Coronary artery (tissue), 2 donors: ENCODE data around the gene FAM117B.

Experiments
- DNase-seq: peaks from one replicate; pipeline ENCODE4 v3.0.0-alpha.2; 2017; ENCODE audit warnings: low spot score
- H3K27ac ChIP-seq, 2 donors: fragments of 200-600 bp; sonication (generic); one replicate each; pipeline ENCODE4 v1.5.1; 2016 to 2019
- H3K4me3 ChIP-seq: fragments of 200-600 bp; sonication (generic); 2 replicates; pipeline ENCODE4 v1.5.1; 2016; ENCODE audit warnings: mild to moderate bottlenecking, moderate library complexity
- CTCF ChIP-seq: fragments of 200-600 bp; sonication (generic); IDR thresholded peaks from one replicate; pipeline ENCODE4 v1.5.1; 2019; ENCODE audit warnings: antibody characterized with exemption

FAM117B gene

DNA sequence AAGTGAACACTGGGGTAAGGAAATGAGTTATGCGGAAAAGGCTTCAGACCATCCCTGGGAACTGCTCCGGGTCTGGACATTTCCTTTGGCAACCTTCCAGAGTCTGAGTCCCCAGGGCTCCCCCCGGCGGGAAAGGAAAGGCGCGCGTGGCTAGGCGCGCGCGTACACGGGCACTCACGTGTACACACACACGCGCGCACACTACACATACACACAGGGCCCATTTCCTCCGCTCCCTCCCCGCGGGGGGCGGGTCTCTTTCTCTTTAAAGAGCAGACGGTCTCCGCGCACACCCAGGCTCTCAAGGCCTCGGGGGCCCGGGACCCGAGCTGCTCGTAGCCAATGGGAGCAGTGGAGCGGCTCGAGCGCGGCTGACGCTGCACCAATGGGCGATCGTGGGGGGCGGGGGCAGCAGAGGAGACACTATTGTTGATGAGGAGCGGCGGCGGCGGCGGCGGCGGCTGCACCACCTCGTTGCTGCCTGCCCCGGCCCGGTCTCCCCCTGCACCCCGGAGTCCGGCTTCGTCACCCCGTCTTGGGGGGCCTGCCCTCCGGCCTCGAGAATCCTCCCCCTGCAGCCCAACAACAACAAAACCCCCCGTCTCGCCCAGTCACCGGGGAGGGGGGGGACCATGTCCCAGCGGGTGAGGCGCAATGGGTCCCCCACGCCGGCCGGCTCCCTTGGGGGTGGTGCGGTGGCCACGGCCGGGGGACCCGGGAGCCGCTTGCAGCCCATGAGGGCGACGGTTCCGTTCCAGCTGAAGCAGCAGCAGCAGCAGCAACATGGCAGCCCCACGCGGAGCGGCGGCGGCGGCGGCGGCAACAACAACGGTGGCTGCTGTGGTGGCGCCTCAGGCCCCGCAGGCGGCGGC is at the start of gene FAM117B:
TSS of gene FAM117B (plus strand) at position 414 of the 872 bp plus-strand sequence. CDS start at position 633, 219 bp downstream.
- peak; percentile 99 for DNase-seq
- Histone ChIP-seq H3K4me3 (peak within 1 kb of the TSS; percentile 99), H3K27ac (peak within 1 kb of the TSS; percentile 94 to 97)
- no peak for TF ChIP-seq CTCF

GRCh38 chr2:202588647-202589581 is 45.9 kb upstream of the FAM117B start:
- Histone ChIP-seq H3K4me3 (peak overlapping the region; percentile 55), H3K27ac (no peak overlapping the region)
- no peak for DNase-seq
- peak; percentile 86 for TF ChIP-seq CTCF

- no peak for DNase-seq
- H3K4me3 ChIP-seq = no peak overlapping the region
- H3K27ac ChIP-seq = no peak overlapping the region
Observed at GRCh38 chr2:202589582-202589949, 45.2 kb upstream of the FAM117B start.

DNA sequence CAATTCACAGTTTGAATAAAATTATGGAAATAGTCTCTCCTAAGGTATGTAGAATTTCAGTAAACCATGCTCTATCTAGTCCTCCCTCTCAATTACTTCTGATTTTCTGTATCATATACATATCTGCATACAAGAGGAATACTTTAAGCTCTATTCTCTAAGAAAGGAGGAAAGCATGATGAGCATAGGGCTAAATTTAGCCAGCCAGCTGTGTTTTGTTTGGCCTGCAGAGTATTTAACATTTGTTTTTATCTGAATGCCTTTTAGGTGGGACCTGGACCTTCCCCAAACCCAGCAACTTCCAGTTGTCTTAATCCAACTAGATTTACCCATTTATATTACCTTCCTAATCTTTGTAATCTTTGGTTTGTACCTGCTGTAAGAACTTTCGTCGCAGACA is 42.2 kb upstream of the FAM117B start:
- no peak for DNase-seq
- H3K27ac ChIP-seq = no peak overlapping the region
- no peak for TF ChIP-seq CTCF
- no peak overlapping the region for H3K4me3 ChIP-seq

More at GRCh38 chr2:202589582-202589949, 45.2 kb upstream of the FAM117B start:
- no peak for TF ChIP-seq CTCF

DNA sequence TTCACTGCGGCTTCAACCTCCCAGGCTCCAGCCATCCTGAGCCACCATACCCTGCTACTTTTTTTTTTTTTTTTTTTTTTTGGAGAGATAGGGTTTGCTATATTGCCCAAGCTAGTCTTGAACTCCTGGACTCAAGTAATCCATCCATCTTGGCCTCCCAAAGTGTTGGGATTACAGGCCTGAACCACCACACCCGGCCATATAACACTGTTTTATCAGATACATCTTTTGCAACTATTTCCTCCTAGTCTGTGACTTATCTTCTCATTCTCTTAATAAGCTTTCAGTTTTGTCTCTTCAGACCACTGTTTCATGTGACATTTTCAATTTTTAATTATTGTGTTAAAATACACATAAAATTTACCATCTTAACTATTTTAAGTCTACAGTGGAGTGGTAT is 35.7 kb upstream of the FAM117B start:
- DNase-seq = no peak
- TF ChIP-seq CTCF = no peak
- no peak overlapping the region for H3K4me3 ChIP-seq
- no peak overlapping the region for H3K27ac ChIP-seq

DNA sequence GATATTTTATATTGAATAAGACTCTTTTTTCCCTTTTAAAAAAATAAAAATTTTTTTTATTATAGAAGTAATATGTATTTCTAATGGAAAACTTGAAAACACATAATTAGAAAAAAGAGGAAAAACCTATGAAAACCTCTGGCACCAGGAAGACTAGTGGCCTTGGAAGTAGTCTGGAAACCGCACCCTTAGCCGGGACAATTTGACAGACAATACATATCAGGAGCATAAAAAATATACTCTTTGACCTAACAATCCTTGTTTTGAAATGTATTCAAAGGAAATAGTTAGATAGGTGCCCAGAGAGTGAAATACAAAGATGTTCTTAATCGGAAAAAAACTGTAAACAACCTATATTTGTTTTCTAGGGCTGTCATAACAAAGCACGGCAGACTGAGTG is 34.9 kb upstream of the FAM117B start:
- Histone ChIP-seq H3K27ac (no peak overlapping the region), H3K4me3 (no peak overlapping the region)
- TF ChIP-seq CTCF = no peak
- DNase-seq = no peak
